Esophagus muscularis mucosa (tissue), 4 donors: ENCODE measurements around the gene PLXNA4. TPM values are rescaled to one million over a fixed set of nuclear protein-coding genes. Genes with fewer than 3 reads are reported as not detected.

Source experiments
- DNase-seq: peaks from one replicate; pipeline ENCODE4 v3.0.0-alpha.2; 2017; ENCODE audit errors: extremely low spot score
- H3K27ac ChIP-seq, 4 donors: fragments of 200-600 bp; sonication (generic); replicated peaks in 1 of 4; 1 replicate in 3 of 4; 2 replicates in 1 of 4; pipeline ENCODE4 v1.5.1; 2016 to 2019; ENCODE audit warnings: mild to moderate bottlenecking in 1 of 4
- H3K27me3 ChIP-seq, 4 donors: fragments of 200-600 bp; sonication (generic); one replicate each; pipeline versions ENCODE4 v1.5.1 to v1.6.0; 2016 to 2019
- H3K36me3 ChIP-seq, 4 donors: fragments of 200-600 bp; sonication (generic); one replicate each; pipeline ENCODE4 v1.5.1; 2016 to 2019
- H3K4me1 ChIP-seq, 4 donors: fragments of 200-600 bp; sonication (generic); one replicate each; pipeline ENCODE4 v1.5.1; 2016 to 2019
- H3K4me3 ChIP-seq, 4 donors: fragments of 200-600 bp; sonication (generic); 1 replicate in 2 of 4; 2 replicates in 2 of 4; pipeline ENCODE4 v1.5.1; 2016 to 2019; ENCODE audit warnings: mild to moderate bottlenecking in 4 of 4, moderate library complexity in 1 of 4
- H3K9me3 ChIP-seq, 4 donors: fragments of 200-600 bp; sonication (generic); 1 replicate in 3 of 4; 2 replicates in 1 of 4; pipeline ENCODE4 v1.5.1; 2016 to 2019
- CTCF ChIP-seq, 3 experiments: fragments of 200-600 bp in 2 of 3; fragments of 450-650 bp in 1 of 3; sonication (generic) in 2 of 3; IDR thresholded peaks; one replicate each; pipeline ENCODE4 v1.5.1; 2017 to 2019; ENCODE audit warnings: antibody characterized with exemption in 3 of 3, mild to moderate bottlenecking in 2 of 3, moderate library complexity in 1 of 3
- EP300 ChIP-seq: sonication (generic); formaldehyde crosslinking; IDR thresholded peaks from one replicate; pipeline ENCODE4 v1.6.1; 2017; ENCODE audit warnings: antibody characterized with exemption
- POLR2A ChIP-seq: fragments of 450-650 bp; IDR thresholded peaks from one replicate; pipeline ENCODE4 v1.6.1; 2017; ENCODE audit warnings: antibody characterized with exemption, moderate library complexity, mild to moderate bottlenecking, low read depth
- POLR2AphosphoS5 ChIP-seq, 2 donors: sonication (generic); formaldehyde crosslinking; IDR thresholded peaks; one replicate each; pipeline ENCODE4 v1.6.1; 2017; ENCODE audit warnings: antibody characterized with exemption in 2 of 2
- WGBS: methylation state at CpG from one replicate; pipeline ENCODE4 v1.1.5; 2018; 5-methylcytosine and 5-hydroxymethylcytosine counted together
- intact Hi-C: fragments of 100-400 bp; cut with DNase I; formaldehyde crosslinking; loops from one replicate; pipeline ENCODE4 v1.15.1; 2023
- total RNA-seq, 4 donors: library from RNA; depleted of rRNA; stranded (reverse); fragments of >200 nt; gene quantifications; one replicate each; pipeline versions ENCODE4 v1.1.0 to v1.2.1, GENCODE V29; 2016

PLXNA4 gene
- total RNA-seq, 4 donors from 2014 or later, result 5.0 to 9.5 (median 6.6) TPM

- no peak for DNase-seq
- TF ChIP-seq EP300, result no peak
- no peak for TF ChIP-seq POLR2A
- no peak for TF ChIP-seq CTCF (IDR thresholded peaks at IDR 0.05)
- TF ChIP-seq POLR2AphosphoS5 (IDR thresholded peaks at IDR 0.05), result no peak
- H3K27me3 ChIP-seq, result no peaks in the 10 kb centered on the region
- no peaks in the 10 kb centered on the region for H3K36me3 ChIP-seq
- no peak overlapping the region for H3K4me3 ChIP-seq
- H3K27ac ChIP-seq, result no peak overlapping the region
- no peaks in the 10 kb centered on the region for H3K9me3 ChIP-seq
- H3K4me1 ChIP-seq, result peaks cover 15 to 24% (median 23%) of the 10 kb centered on the region in 4 donors
- intact Hi-C loops, result no loop called here
Measured at GRCh38 chr7:132246591-132246990, 329.7 kb downstream of the PLXNA4 start.

GRCh38 chr7:132245539-132245938 lies 330.7 kb downstream of the PLXNA4 start:
- H3K4me3 ChIP-seq, result no peak overlapping the region
- H3K27me3 ChIP-seq, result no peaks in the 10 kb centered on the region
- H3K9me3 ChIP-seq, result no peaks in the 10 kb centered on the region
- no peak overlapping the region for H3K27ac ChIP-seq
- intact Hi-C loops, result no loop called here
- WGBS, result 86% methylated on average over 3 of the region's 3 CpGs
- peaks cover 5 to 13% (median 13%) of the 10 kb centered on the region in 4 donors for H3K4me1 ChIP-seq
- no peak for DNase-seq
- TF ChIP-seq POLR2A (no peak), POLR2AphosphoS5 (IDR thresholded peaks at IDR 0.05) (no peak), CTCF (IDR thresholded peaks at IDR 0.05) (no peak), EP300 (no peak)
- no peaks in the 10 kb centered on the region for H3K36me3 ChIP-seq

GRCh38 chr7:132244903-132245480 lies 331.3 kb downstream of the PLXNA4 start:
- DNase-seq, result no peak
- H3K9me3 ChIP-seq, result no peaks in the 10 kb centered on the region
- H3K27ac ChIP-seq, result no peak overlapping the region
- TF ChIP-seq CTCF (IDR thresholded peaks at IDR 0.05) (no peak), POLR2A (no peak), EP300 (no peak), POLR2AphosphoS5 (IDR thresholded peaks at IDR 0.05) (no peak)
- intact Hi-C loops, result no loop called here
- no peaks in the 10 kb centered on the region for H3K27me3 ChIP-seq
- peaks cover 2 to 8% (median 7%) of the 10 kb centered on the region in 4 donors for H3K4me1 ChIP-seq
- 80% methylated on average over 5 of the region's 5 CpGs for WGBS
- H3K36me3 ChIP-seq, result no peaks in the 10 kb centered on the region
- H3K4me3 ChIP-seq, result no peak overlapping the region

- intact Hi-C loops, result no loop called here
- DNase-seq, result no peak
- Histone ChIP-seq H3K27me3 (no peaks in the 10 kb centered on the region), H3K9me3 (no peaks in the 10 kb centered on the region), H3K27ac (no peak overlapping the region), H3K4me3 (no peak overlapping the region), H3K36me3 (no peaks in the 10 kb centered on the region), H3K4me1 (no peaks in the 10 kb centered on the region)
- WGBS, result 90% methylated on average over 3 of the region's 3 CpGs
- TF ChIP-seq POLR2AphosphoS5 (IDR thresholded peaks at IDR 0.05) (no peak), EP300 (no peak), POLR2A (no peak), CTCF (IDR thresholded peaks at IDR 0.05) (no peak)
Measured at GRCh38 chr7:132243463-132243862, 332.8 kb downstream of the PLXNA4 start.

- no peaks in the 10 kb centered on the region for H3K36me3 ChIP-seq
- WGBS, result 94% methylated on average over 1 of the region's 1 CpG
- TF ChIP-seq POLR2A (no peak), EP300 (no peak), CTCF (IDR thresholded peaks at IDR 0.05) (no peak), POLR2AphosphoS5 (IDR thresholded peaks at IDR 0.05) (no peak)
- intact Hi-C loops, result no loop called here
- no peaks in the 10 kb centered on the region for H3K9me3 ChIP-seq
- H3K27me3 ChIP-seq, result no peaks in the 10 kb centered on the region
- no peak overlapping the region for H3K27ac ChIP-seq
- no peaks in the 10 kb centered on the region for H3K4me1 ChIP-seq
- H3K4me3 ChIP-seq, result no peak overlapping the region
- DNase-seq, result no peak
Measured at GRCh38 chr7:132243051-132243450, 333.2 kb downstream of the PLXNA4 start.
